Heart left ventricle (tissue), 16 donors: ENCODE data around the gene EPHB6. TPM values are rescaled to one million over a fixed set of nuclear protein-coding genes. Genes with fewer than 3 reads are reported as not detected.

Experiments used
- ATAC-seq, 4 donors: fragments of 200-7000 bp; cut with Tn5 transposase; one replicate each; pipeline ENCODE4 v1.9.1; 2020 to 2022; ENCODE audit warnings: moderate library complexity in 4 of 4, mild to moderate bottlenecking in 3 of 4, moderate number of reproducible peaks in 1 of 4
- DNase-seq, 5 donors: peaks; one replicate each; pipeline ENCODE4 v3.0.0-alpha.2; 2020
- H3K27ac ChIP-seq, 12 donors: fragments of 200-600 bp; sonication (generic) in 4 of 12; one replicate each; pipeline versions ENCODE4 v1.5.0 to v1.8.0; 2016 to 2022; ENCODE audit warnings: mild to moderate bottlenecking in 2 of 12
- H3K27me3 ChIP-seq, 9 donors: fragments of 200-600 bp; sonication (generic) in 2 of 9; one replicate each; pipeline versions ENCODE4 v1.5.1 to v1.8.0; 2016 to 2022; ENCODE audit warnings: mild to moderate bottlenecking in 3 of 9
- H3K36me3 ChIP-seq, 9 donors: fragments of 200-600 bp; sonication (generic) in 2 of 9; one replicate each; pipeline versions ENCODE4 v1.5.0 to v1.8.0; 2018 to 2022; ENCODE audit warnings: mild to moderate bottlenecking in 2 of 9
- H3K4me1 ChIP-seq, 12 donors: fragments of 200-600 bp; sonication (generic) in 4 of 12; one replicate each; pipeline versions ENCODE4 v1.5.0 to v1.8.0; 2016 to 2022; ENCODE audit warnings: mild to moderate bottlenecking in 3 of 12
- H3K4me3 ChIP-seq, 12 donors: fragments of 200-600 bp; sonication (generic) in 4 of 12; one replicate each; pipeline versions ENCODE4 v1.5.0 to v1.8.0; 2017 to 2022; ENCODE audit warnings: mild to moderate bottlenecking in 9 of 12, moderate library complexity in 4 of 12
- H3K9me3 ChIP-seq, 12 donors: fragments of 200-600 bp; sonication (generic) in 4 of 12; one replicate each; pipeline versions ENCODE4 v1.5.0 to v1.8.0; 2016 to 2022; ENCODE audit warnings: mild to moderate bottlenecking in 1 of 12
- CTCF ChIP-seq, 12 donors: fragments of 200-600 bp; sonication (generic) in 4 of 12; IDR thresholded peaks; one replicate each; pipeline versions ENCODE4 v1.5.0 to v1.8.0; 2018 to 2022; ENCODE audit warnings: antibody characterized with exemption in 12 of 12, mild to moderate bottlenecking in 5 of 12
- POLR2A ChIP-seq, 2 donors: fragments of 450-650 bp; IDR thresholded peaks; one replicate each; pipeline ENCODE4 v1.6.1; 2017; ENCODE audit warnings: antibody characterized with exemption in 2 of 2, mild to moderate bottlenecking in 2 of 2, moderate library complexity in 2 of 2
- WGBS, 4 donors: extraction: QIAGEN DNeasy Blood & Tissue Kit in 2 of 4; methylation state at CpG; one replicate each; pipeline versions ENCODE4 v1.1.5 to v1.1.7; 2013 to 2018; 5-methylcytosine and 5-hydroxymethylcytosine counted together
- intact Hi-C, 10 donors: fragments of 100-400 bp; cut with DNase I; formaldehyde crosslinking; loops; one replicate each; pipeline versions ENCODE4 v1.11.1 to v1.14.2; 2022
- polyA plus RNA-seq, 2 donors: library from polyadenylated mRNA; stranded (reverse); fragments of 200-250 nt; gene quantifications; one replicate each; pipeline ENCODE4 v1.2.3, GENCODE V29; 2013
- total RNA-seq, 9 donors: library from RNA; depleted of rRNA in 2 of 9; stranded (reverse); fragments of >200 nt in 2 of 9; fragmentation: NEBNext Ultra II Directional in 3 of 9; extraction: Animal tissue kit (Norgen Biotek cat#: 25700) in 3 of 9; gene quantifications; one replicate each; pipeline versions ENCODE4 v1.1.0 to v1.2.4, GENCODE V29; 2016 to 2023
- donor health status: ischemic (EF 13 %, LVEDD 7.1; RV severe dilation, severe dysfunction).
- donor health status: healthy with polysubstance abuse.
- donor health status: DM: no; HTN: yes; CAD: no.
- donor health status: DM: no; HTN: no; CAD: no.
- donor health status: ischemic (EF 25% LVEDD 6.9; RV normal size, moderate dysfunction).
- donor health status: ischemic (EF 25% LVEDD 5.7; RV mildly dilated, moderate dysfunction).
- donor health status: healthy.
- donor health status: DM: yes; HTN: yes; CAD: no.
- donor health status: ischemic (EF 35%, LVEDD 5.7; RV mildly dilated, moderate dysfunction).
- donor health status: nonischemic (EF 11% LVEDD 7.7; RV severe dilation, severe dysfunction).
- donor health status: DM: yes; HTN: yes; CAD: no.
- donor health status: PGD.
- donor health status: ischemic (EF 29% LVEDD 5.4; RV normal size, mild dysfunction).
- donor health status: nonischemic (EF 23%, LVEDD 6.1; RV moderate dilation, normal function).

EPHB6 gene
- total and polyA plus RNA-seq, 11 donors: 1.5 to 20.3 (median 3.3) TPM

GRCh38 chr7:142872106-142872675 lies 17.3 kb downstream of the EPHB6 start:
- ATAC-seq (no peak), DNase-seq (peak in 1 of 5 donors; percentile 7)
- Histone ChIP-seq H3K27ac (no peak overlapping the region), H3K9me3 (no peaks in the 10 kb centered on the region), H3K4me3 (no peak overlapping the region), H3K27me3 (peaks cover 0 to 9% (median 0%) of the 10 kb centered on the region in 9 donors), H3K4me1 (no peaks in the 10 kb centered on the region), H3K36me3 (no peaks in the 10 kb centered on the region)
- 80 to 91% (median 82%) methylated on average over 14 to 15 of the region's 15 CpGs for WGBS, 4 donors
- intact Hi-C loops: loop anchor here in 1 of 10 donors (10.0 kb wide), 1 partner anchor 333 kb away; no protein-coding TSS in a partner anchor
- TF ChIP-seq CTCF (IDR thresholded peaks at IDR 0.05) (no peak), POLR2A (IDR thresholded peaks at IDR 0.05) (no peak)

- Histone ChIP-seq H3K9me3 (no peaks in the 10 kb centered on the region), H3K27ac (no peak overlapping the region), H3K4me1 (no peaks in the 10 kb centered on the region), H3K4me3 (no peak overlapping the region), H3K27me3 (peaks cover 0 to 20% (median 0%) of the 10 kb centered on the region in 9 donors), H3K36me3 (no peaks in the 10 kb centered on the region)
- intact Hi-C loops: loop anchor here in 1 of 10 donors (10.0 kb wide), 1 partner anchor 331 kb away; no protein-coding TSS in a partner anchor
- ATAC-seq: no peak
- no peak for DNase-seq
- TF ChIP-seq CTCF (IDR thresholded peaks at IDR 0.05) (peak in 7 of 12 donors; percentile 7 to 52 (median 21)), POLR2A (IDR thresholded peaks at IDR 0.05) (no peak)
- WGBS, 4 donors: 74 to 78% (median 75%) methylated on average over 10 to 11 of the region's 11 CpGs
Measured at GRCh38 chr7:142873281-142873784, 18.5 kb downstream of the EPHB6 start.

GRCh38 chr7:142873871-142874270 lies 19.0 kb downstream of the EPHB6 start:
- DNase-seq (no peak), ATAC-seq (no peak)
- no peaks in the 10 kb centered on the region for H3K9me3 ChIP-seq
- no peak overlapping the region for H3K4me3 ChIP-seq
- H3K27ac ChIP-seq: no peak overlapping the region
- TF ChIP-seq POLR2A (IDR thresholded peaks at IDR 0.05) (no peak), CTCF (IDR thresholded peaks at IDR 0.05) (no peak)
- no peaks in the 10 kb centered on the region for H3K4me1 ChIP-seq
- no peaks in the 10 kb centered on the region for H3K36me3 ChIP-seq
- H3K27me3 ChIP-seq: peaks cover 0 to 24% (median 0%) of the 10 kb centered on the region in 9 donors
- intact Hi-C loops: loop anchor here in 1 of 10 donors (10.0 kb wide), 1 partner anchor 331 kb away; no protein-coding TSS in a partner anchor
- 77 to 84% (median 83%) methylated on average over 5 of the region's 5 CpGs for WGBS, 4 donors

GRCh38 chr7:142874409-142874808 lies 19.5 kb downstream of the EPHB6 start:
- ATAC-seq: no peak
- TF ChIP-seq CTCF (IDR thresholded peaks at IDR 0.05): no peak
- no peak for TF ChIP-seq POLR2A (IDR thresholded peaks at IDR 0.05)

More at GRCh38 chr7:142874409-142874808, 19.5 kb downstream of the EPHB6 start:
- WGBS, 4 donors: 82 to 88% (median 85%) methylated on average over 7 of the region's 7 CpGs
- Histone ChIP-seq H3K27ac (no peak overlapping the region), H3K4me1 (no peaks in the 10 kb centered on the region), H3K36me3 (no peaks in the 10 kb centered on the region), H3K9me3 (no peaks in the 10 kb centered on the region), H3K27me3 (peaks cover 0 to 29% (median 0%) of the 10 kb centered on the region in 9 donors), H3K4me3 (no peak overlapping the region)
- no peak for DNase-seq
- intact Hi-C loops: loop anchor here in 1 of 10 donors (10.0 kb wide), 1 partner anchor 330 kb away; no protein-coding TSS in a partner anchor
